Spleen (tissue), 11 donors: ENCODE measurements around the gene TXNRD2. TPM values are rescaled to one million over a fixed set of nuclear protein-coding genes. Genes with fewer than 3 reads are reported as not detected.

Experiments used
- DNase-seq: peaks from one replicate; pipeline ENCODE4 v3.0.0-alpha.2; 2020
- H3K27ac ChIP-seq, 8 donors: fragments of 200-600 bp; sonication (generic) in 7 of 8; 1 replicate in 4 of 8; 2 replicates in 4 of 8; pipeline versions ENCODE4 v1.5.0 to v1.8.0; 2016 to 2021; ENCODE audit warnings: inconsistent platforms in 4 of 8, mild to moderate bottlenecking in 4 of 8, moderate library complexity in 1 of 8
- H3K27me3 ChIP-seq, 7 donors: fragments of 200-600 bp; sonication (generic) in 6 of 7; replicated peaks in 1 of 7; 1 replicate in 4 of 7; 2 replicates in 3 of 7; pipeline versions ENCODE4 v1.5.0 to v1.8.0; 2016 to 2021; ENCODE audit warnings: inconsistent platforms in 3 of 7, mild to moderate bottlenecking in 1 of 7
- H3K36me3 ChIP-seq, 6 donors: fragments of 200-600 bp; sonication (generic) in 5 of 6; 1 replicate in 4 of 6; 2 replicates in 2 of 6; pipeline versions ENCODE4 v1.5.0 to v1.8.0; 2016 to 2021; ENCODE audit warnings: inconsistent platforms in 2 of 6
- H3K4me1 ChIP-seq, 6 donors: fragments of 200-600 bp; sonication (generic) in 5 of 6; 1 replicate in 3 of 6; 2 replicates in 3 of 6; pipeline versions ENCODE4 v1.5.0 to v1.8.0; 2016 to 2021; ENCODE audit warnings: inconsistent platforms in 3 of 6
- H3K4me3 ChIP-seq, 8 donors: fragments of 200-600 bp; sonication (generic) in 7 of 8; 1 replicate in 4 of 8; 2 replicates in 4 of 8; pipeline versions ENCODE4 v1.5.0 to v1.8.0; 2016 to 2021; ENCODE audit warnings: inconsistent platforms in 4 of 8, mild to moderate bottlenecking in 4 of 8, moderate library complexity in 2 of 8
- H3K9me3 ChIP-seq, 8 donors: fragments of 200-600 bp; sonication (generic) in 7 of 8; 1 replicate in 4 of 8; 2 replicates in 4 of 8; pipeline versions ENCODE4 v1.5.0 to v1.8.0; 2016 to 2021; ENCODE audit warnings: inconsistent platforms in 4 of 8
- POLR2A ChIP-seq, 3 donors: fragments of 450-650 bp; IDR thresholded peaks; one replicate each; pipeline ENCODE4 v1.5.1; 2017; ENCODE audit warnings: antibody characterized with exemption in 3 of 3, mild to moderate bottlenecking in 1 of 3
- POLR2AphosphoS5 ChIP-seq, 3 donors: sonication (generic); formaldehyde crosslinking; IDR thresholded peaks; one replicate each; pipeline ENCODE4 v1.5.1; 2017; ENCODE audit warnings: antibody characterized with exemption in 3 of 3
- WGBS, 5 donors: extraction: QIAGEN DNeasy Blood & Tissue Kit in 3 of 5; methylation state at CpG; one replicate each; pipeline versions ENCODE4 v1.1.5 to v1.1.7; 2013 to 2018; 5-methylcytosine and 5-hydroxymethylcytosine counted together
- intact Hi-C: fragments of 100-400 bp; cut with DNase I; formaldehyde crosslinking; loops from one replicate; pipeline ENCODE4 v1.15.0; 2023; ENCODE audit warnings: low total_unique reads
- polyA plus RNA-seq, 3 donors: library from polyadenylated mRNA; stranded (reverse); fragments of 200-250 nt; gene quantifications; one replicate each; pipeline ENCODE4 v1.2.1, GENCODE V29; 2013
- total RNA-seq, 7 donors: library from RNA; depleted of rRNA in 3 of 7; stranded (reverse); fragments of >200 nt in 3 of 7; fragmentation: NEBNext Ultra II Directional in 4 of 7; extraction: Animal tissue kit (Norgen Biotek cat#: 25700) in 4 of 7; gene quantifications; one replicate each; pipeline versions ENCODE4 v1.1.0 to v1.2.1, GENCODE V29; 2016 to 2021
- TF ChIP-seq, protein P1 (sequence below), 11 experiments: fragments of 200-600 bp in 7 of 11; fragments of 450-650 bp in 4 of 11; sonication (generic) in 4 of 11; IDR thresholded peaks in 8 of 11; conservative IDR thresholded peaks in 3 of 11; 1 replicate in 7 of 11; 2 replicates in 4 of 11; pipeline versions ENCODE4 v1.4.0 to v1.8.0; 2016 to 2021; ENCODE audit warnings: antibody characterized with exemption in 11 of 11, inconsistent platforms in 4 of 11, mild to moderate bottlenecking in 1 of 11
- donor health status: healthy with polysubstance abuse.
- donor health status: DM: no; HTN: no; CAD: no; lungs with moderate emphysema.
- donor health status: DM: no; HTN: no; CAD: no.
- donor health status: Bipolar disorder and iron deficiency.
- donor health status: healthy.
- donor health status: DM: no; HTN: no; CAD: no.
- donor health status: DM: yes; HTN: yes; CAD: no.

TXNRD2 gene
- total and polyA plus RNA-seq, 10 donors: 21.6 to 45.9 (median 35.5) TPM

DNA sequence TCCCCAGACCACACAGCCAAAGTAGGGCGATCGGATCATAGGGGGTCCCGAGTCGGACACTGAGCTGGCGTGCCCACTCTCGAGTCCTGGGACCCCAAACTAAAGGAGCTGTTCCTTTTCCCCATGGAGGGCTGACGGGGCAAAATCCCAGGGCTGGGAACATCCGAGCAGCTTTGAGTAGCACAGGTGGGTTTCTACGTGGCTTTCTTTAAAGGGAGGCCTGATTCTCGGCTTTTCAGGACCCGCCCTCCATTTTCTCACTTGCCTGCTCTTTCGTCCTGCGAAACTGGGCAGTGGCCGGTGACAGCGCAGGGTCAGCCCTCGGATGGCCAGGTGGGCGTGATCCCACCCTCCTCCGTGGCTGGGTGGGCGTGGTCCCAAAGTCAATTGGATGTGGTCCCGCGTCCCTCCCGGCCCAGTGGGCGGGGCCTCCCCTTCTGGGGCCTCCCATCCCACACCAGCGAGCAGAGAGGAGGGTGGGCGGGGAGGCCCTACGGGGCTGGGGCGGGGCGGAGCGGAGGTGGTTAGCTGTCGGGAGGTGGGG, 17.5 kb upstream of the TXNRD2 start:
- intact Hi-C loops: no loop called here
- 49 to 76% (median 59%) methylated on average over 22 to 30 of the region's 30 CpGs for WGBS, 5 donors
- Histone ChIP-seq H3K36me3 (peaks cover 0 to 36% (median 8%) of the 10 kb centered on the region in 6 donors), H3K4me1 (peaks cover 2 to 72% (median 24%) of the 10 kb centered on the region in 6 donors), H3K27me3 (no peaks in the 10 kb centered on the region), H3K4me3 (peak overlapping the region in 2 of 8 donors; percentile 21 to 33), H3K27ac (peak overlapping the region in 2 of 8 donors; percentile 2 to 52), H3K9me3 (no peaks in the 10 kb centered on the region)
- TF ChIP-seq POLR2AphosphoS5 (IDR thresholded peaks at IDR 0.05) (peak in 2 of 3 donors; percentile 44 to 49), POLR2A (IDR thresholded peaks at IDR 0.05) (no peak)
- DNase-seq: peak; percentile 80

DNA sequence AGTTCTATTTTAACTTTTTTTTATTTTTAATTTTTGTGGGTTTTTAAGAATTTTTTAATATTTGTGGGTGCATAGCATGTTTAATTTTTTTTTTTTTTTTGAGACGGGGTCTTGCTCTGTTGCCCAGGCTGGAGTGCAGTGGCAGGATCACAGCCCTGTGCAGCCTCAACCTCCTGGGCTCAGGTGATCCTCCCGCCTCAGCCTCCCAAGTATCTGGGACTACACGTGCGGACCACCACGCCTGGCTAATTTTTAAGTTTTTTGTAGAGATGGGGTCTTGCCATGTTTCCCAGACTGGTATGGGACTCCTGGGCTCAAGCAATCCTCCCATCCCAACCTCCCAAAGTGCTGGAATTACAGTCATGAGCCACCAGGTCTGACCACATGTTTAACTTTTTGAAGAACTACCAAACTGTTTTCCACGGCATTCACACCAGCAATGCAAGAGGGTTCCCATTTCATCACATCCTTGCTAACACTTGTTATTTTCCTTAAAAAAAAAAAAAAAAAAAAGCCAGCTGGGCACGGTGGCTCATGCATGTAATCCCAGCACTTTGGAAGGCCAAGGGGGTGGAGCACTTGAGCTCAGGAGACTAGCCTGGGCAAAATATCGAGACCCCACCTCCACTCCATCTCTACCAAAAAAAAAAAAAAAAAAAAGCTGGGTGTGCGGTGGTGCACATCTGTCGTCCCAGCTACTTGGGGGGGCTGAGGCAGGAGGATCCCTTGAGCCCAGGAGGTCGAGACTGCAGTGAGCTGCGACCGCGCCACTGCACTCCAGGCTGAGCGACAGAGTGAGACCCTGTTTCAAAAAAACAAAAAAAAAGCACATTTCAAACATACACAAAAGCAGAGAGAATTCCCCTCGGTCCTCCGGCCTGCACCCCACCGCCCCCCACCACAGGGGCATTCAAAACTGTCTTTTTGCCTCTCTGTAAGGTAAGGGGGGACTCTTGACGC, 16.7 kb upstream of the TXNRD2 start:
- no peaks in the 10 kb centered on the region for H3K9me3 ChIP-seq
- H3K36me3 ChIP-seq: peaks cover 0 to 28% (median 3%) of the 10 kb centered on the region in 6 donors
- peak; percentile 47 for DNase-seq
- H3K4me3 ChIP-seq: no peak overlapping the region
- TF ChIP-seq POLR2A (IDR thresholded peaks at IDR 0.05) (no peak), POLR2AphosphoS5 (IDR thresholded peaks at IDR 0.05) (no peak)
- TF ChIP-seq, protein P1, sequence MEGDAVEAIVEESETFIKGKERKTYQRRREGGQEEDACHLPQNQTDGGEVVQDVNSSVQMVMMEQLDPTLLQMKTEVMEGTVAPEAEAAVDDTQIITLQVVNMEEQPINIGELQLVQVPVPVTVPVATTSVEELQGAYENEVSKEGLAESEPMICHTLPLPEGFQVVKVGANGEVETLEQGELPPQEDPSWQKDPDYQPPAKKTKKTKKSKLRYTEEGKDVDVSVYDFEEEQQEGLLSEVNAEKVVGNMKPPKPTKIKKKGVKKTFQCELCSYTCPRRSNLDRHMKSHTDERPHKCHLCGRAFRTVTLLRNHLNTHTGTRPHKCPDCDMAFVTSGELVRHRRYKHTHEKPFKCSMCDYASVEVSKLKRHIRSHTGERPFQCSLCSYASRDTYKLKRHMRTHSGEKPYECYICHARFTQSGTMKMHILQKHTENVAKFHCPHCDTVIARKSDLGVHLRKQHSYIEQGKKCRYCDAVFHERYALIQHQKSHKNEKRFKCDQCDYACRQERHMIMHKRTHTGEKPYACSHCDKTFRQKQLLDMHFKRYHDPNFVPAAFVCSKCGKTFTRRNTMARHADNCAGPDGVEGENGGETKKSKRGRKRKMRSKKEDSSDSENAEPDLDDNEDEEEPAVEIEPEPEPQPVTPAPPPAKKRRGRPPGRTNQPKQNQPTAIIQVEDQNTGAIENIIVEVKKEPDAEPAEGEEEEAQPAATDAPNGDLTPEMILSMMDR (IDR thresholded peaks at IDR 0.05 in 8 of 11, conservative IDR thresholded peaks at IDR 0.05 in 3 of 11): no peak
- peaks cover 2 to 78% (median 27%) of the 10 kb centered on the region in 6 donors for H3K4me1 ChIP-seq
- peak overlapping the region in 2 of 8 donors; percentile 2 to 52 for H3K27ac ChIP-seq
- 77 to 87% (median 84%) methylated on average over 18 to 19 of the region's 19 CpGs for WGBS, 5 donors
- no peaks in the 10 kb centered on the region for H3K27me3 ChIP-seq
- intact Hi-C loops: no loop called here

DNA sequence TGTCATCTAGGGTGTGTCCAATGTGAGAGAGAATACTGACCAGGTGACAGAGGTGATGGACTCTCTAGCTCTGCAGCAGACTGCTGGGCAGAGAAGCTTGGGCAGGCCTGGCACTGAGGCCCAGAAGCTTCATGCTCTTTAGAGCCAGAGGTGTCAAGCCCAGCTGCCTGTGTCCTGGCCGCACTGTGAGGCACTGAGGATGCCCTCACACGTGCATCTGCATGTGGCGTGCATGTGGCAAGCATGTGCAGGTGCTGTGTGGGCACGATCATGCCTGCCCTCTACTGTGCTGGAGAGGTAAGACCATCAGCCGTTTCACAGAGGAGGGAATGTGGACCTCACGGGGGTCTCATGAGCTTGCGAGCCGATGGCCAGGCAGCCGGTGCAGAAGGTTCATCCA, 15.8 kb upstream of the TXNRD2 start:
- H3K9me3 ChIP-seq: no peaks in the 10 kb centered on the region
- DNase-seq: peak; percentile 66
- H3K4me3 ChIP-seq: no peak overlapping the region
- no peak overlapping the region for H3K27ac ChIP-seq
- H3K36me3 ChIP-seq: peaks cover 0 to 19% (median 1%) of the 10 kb centered on the region in 6 donors
- WGBS, 5 donors: 92 to 97% (median 95%) methylated on average over 8 to 9 of the region's 9 CpGs
- TF ChIP-seq POLR2A (IDR thresholded peaks at IDR 0.05) (no peak), POLR2AphosphoS5 (IDR thresholded peaks at IDR 0.05) (peak; percentile 21 to 67 (median 44))
- TF ChIP-seq, protein P1 (IDR thresholded peaks at IDR 0.05 in 8 of 11, conservative IDR thresholded peaks at IDR 0.05 in 3 of 11): no peak
- intact Hi-C loops: no loop called here
- peaks cover 2 to 76% (median 26%) of the 10 kb centered on the region in 6 donors for H3K4me1 ChIP-seq
- no peaks in the 10 kb centered on the region for H3K27me3 ChIP-seq

DNA sequence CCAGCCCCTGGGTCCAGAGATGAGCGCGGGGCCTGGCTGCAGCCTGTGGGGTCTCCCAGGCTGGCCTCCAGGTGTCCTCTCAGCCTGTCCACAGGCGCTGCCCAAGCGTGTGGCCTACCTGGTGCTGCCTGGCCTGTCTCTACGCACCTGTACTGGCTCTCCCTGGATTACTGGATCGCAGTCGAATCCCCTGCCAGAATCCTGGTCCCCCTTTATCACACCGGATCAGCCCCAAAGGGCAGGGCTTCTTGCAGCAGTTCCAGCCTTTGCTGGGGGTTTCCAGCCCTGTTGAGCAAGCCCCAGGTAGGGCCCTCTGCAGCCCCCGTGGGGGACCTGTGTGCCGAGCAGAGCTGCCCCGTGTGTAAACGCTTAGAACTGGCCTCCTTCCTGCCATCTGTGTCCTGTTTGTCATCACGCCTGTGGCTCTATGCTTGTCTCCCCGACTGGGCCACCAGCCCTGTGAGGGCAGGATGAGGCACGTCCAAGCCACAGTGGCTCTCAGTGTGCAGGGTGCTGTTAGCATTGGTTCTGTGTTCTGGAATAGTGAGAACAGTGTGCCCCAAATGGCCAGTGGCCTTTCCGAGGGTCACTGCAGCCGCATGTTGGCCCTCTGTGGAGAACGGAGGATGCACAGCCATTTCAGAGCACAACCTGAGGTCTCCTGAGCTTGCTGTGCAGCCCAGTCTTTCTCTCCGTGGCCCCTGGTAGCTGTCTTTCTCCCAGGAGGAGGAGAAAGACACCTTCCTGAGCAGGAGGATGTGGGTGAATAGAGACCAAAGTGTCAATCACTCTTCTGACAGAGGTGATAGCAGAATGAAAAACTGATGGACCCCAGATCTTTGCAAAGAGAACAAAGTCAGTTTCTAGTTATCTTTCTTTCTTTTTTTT, 13.9 kb upstream of the TXNRD2 start:
- intact Hi-C loops: no loop called here
- TF ChIP-seq POLR2AphosphoS5 (IDR thresholded peaks at IDR 0.05) (peak; percentile 42 to 55 (median 50)), POLR2A (IDR thresholded peaks at IDR 0.05) (no peak)
- TF ChIP-seq, protein P1 (IDR thresholded peaks at IDR 0.05 in 8 of 11, conservative IDR thresholded peaks at IDR 0.05 in 3 of 11): no peak
- Histone ChIP-seq H3K4me1 (peaks cover 2 to 57% (median 23%) of the 10 kb centered on the region in 6 donors), H3K27me3 (no peaks in the 10 kb centered on the region), H3K36me3 (peaks cover 0 to 20% (median 0%) of the 10 kb centered on the region in 6 donors), H3K4me3 (no peak overlapping the region), H3K27ac (peak overlapping the region in 5 of 8 donors; percentile 32 to 76 (median 51)), H3K9me3 (no peaks in the 10 kb centered on the region)
- no peak for DNase-seq
- WGBS, 5 donors: 54 to 62% (median 61%) methylated on average over 15 to 19 of the region's 19 CpGs
